ENCODE results near the gene INPP5D. TPM values are rescaled to one million over a fixed set of nuclear protein-coding genes. Genes with fewer than 3 reads are reported as not detected.

Gene INPP5D
- total RNA-seq, 1 donor, result under 0.01 TPM

DNA sequence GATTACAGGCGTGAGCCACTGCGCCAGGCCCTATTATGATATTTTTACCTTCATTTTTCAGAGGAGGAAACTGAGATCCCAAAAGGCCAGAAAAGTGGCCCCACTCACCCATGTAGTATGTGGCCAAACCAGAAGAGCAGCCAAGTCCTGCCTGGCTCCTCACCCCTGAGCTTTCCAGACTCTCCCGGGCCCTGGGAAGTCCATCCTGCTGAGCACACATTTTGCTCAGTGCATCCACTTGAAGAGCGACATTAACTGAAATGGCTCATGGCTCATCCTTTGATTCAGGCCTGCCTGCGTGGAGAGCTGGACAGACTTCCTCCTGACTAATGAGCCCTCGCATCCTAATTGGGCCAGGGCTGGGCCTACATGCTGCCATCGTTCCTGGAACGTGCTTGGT lies 37.6 kb upstream of the INPP5D start:
- Histone ChIP-seq H3K79me2 (ENCODE audit: insufficient read depth, low read length) (no peaks in the 10 kb centered on the region), H3K36me3 (ENCODE audit: insufficient read depth, low read length) (no peaks in the 10 kb centered on the region), H3K27me3 (ENCODE audit: insufficient read depth, low read length) (no peaks in the 10 kb centered on the region), H2AFZ (ENCODE audit: low read length) (no peak overlapping the region), H3K27ac (ENCODE audit: low read depth, low read length) (no peak overlapping the region), H3K4me3 (ENCODE audit: insufficient read depth, low read length) (no peak overlapping the region), H3K9me3 (ENCODE audit: low read depth, low read length) (no peaks in the 10 kb centered on the region), H4K20me1 (ENCODE audit: insufficient read depth, low read length) (no peaks in the 10 kb centered on the region), H3K4me1 (ENCODE audit: insufficient read depth, low read length) (peaks cover 15% of the 10 kb centered on the region), H3K4me2 (ENCODE audit: insufficient read depth, low read length) (no peak overlapping the region)
- no peak for TF ChIP-seq CTCF (IDR thresholded peaks at IDR 0.05; ENCODE audit: extremely low read depth, low read depth, low read length)
- DNase-seq (ENCODE audit: insufficient read length, low spot score, missing footprints), result no peak

GRCh38 chr2:233023007-233023760 lies 37.0 kb upstream of the INPP5D start:
- Histone ChIP-seq H4K20me1 (ENCODE audit: insufficient read depth, low read length) (no peaks in the 10 kb centered on the region), H3K36me3 (ENCODE audit: insufficient read depth, low read length) (no peaks in the 10 kb centered on the region), H3K27ac (ENCODE audit: low read depth, low read length) (no peak overlapping the region), H3K9me3 (ENCODE audit: low read depth, low read length) (no peaks in the 10 kb centered on the region), H3K4me1 (ENCODE audit: insufficient read depth, low read length) (peaks cover 15% of the 10 kb centered on the region), H3K4me3 (ENCODE audit: insufficient read depth, low read length) (no peak overlapping the region), H2AFZ (ENCODE audit: low read length) (no peak overlapping the region), H3K4me2 (ENCODE audit: insufficient read depth, low read length) (no peak overlapping the region), H3K79me2 (ENCODE audit: insufficient read depth, low read length) (no peaks in the 10 kb centered on the region), H3K27me3 (ENCODE audit: insufficient read depth, low read length) (no peaks in the 10 kb centered on the region)
- TF ChIP-seq CTCF (IDR thresholded peaks at IDR 0.05; ENCODE audit: extremely low read depth, low read depth, low read length), result no peak
- no peak for DNase-seq (ENCODE audit: insufficient read length, low spot score, missing footprints)

GRCh38 chr2:233023761-233024410 lies 36.3 kb upstream of the INPP5D start:
- no peak for DNase-seq (ENCODE audit: insufficient read length, low spot score, missing footprints)
- Histone ChIP-seq H3K79me2 (ENCODE audit: insufficient read depth, low read length) (no peaks in the 10 kb centered on the region), H3K9me3 (ENCODE audit: low read depth, low read length) (no peaks in the 10 kb centered on the region), H3K27me3 (ENCODE audit: insufficient read depth, low read length) (no peaks in the 10 kb centered on the region), H3K4me3 (ENCODE audit: insufficient read depth, low read length) (no peak overlapping the region), H3K4me1 (ENCODE audit: insufficient read depth, low read length) (peaks cover 15% of the 10 kb centered on the region), H3K36me3 (ENCODE audit: insufficient read depth, low read length) (no peaks in the 10 kb centered on the region), H2AFZ (ENCODE audit: low read length) (no peak overlapping the region), H3K4me2 (ENCODE audit: insufficient read depth, low read length) (no peak overlapping the region), H3K27ac (ENCODE audit: low read depth, low read length) (no peak overlapping the region), H4K20me1 (ENCODE audit: insufficient read depth, low read length) (no peaks in the 10 kb centered on the region)
- TF ChIP-seq CTCF (IDR thresholded peaks at IDR 0.05; ENCODE audit: extremely low read depth, low read depth, low read length), result no peak

DNA sequence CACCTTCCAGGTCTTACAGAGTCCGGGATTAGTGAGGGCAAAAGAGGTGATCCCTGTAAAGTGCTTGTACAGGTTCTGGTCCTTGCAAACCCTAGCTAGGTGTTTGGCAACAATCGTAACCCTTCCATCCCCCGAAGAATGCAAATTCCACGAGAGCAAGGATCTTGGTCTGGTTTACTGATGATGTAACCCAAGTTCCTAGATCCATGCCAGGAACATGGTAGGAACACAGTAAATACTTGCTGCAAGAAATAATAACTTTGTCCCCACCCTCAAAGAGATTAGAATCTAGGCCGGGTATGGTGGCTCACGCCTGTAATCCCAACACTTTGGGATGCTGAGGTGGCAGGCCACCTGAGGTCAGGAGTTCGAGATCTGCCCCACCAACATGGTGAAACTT lies 34.4 kb upstream of the INPP5D start:
- Histone ChIP-seq H4K20me1 (ENCODE audit: insufficient read depth, low read length) (no peaks in the 10 kb centered on the region), H3K9me3 (ENCODE audit: low read depth, low read length) (no peaks in the 10 kb centered on the region), H3K4me2 (ENCODE audit: insufficient read depth, low read length) (no peak overlapping the region), H2AFZ (ENCODE audit: low read length) (no peak overlapping the region), H3K27ac (ENCODE audit: low read depth, low read length) (no peak overlapping the region), H3K4me1 (ENCODE audit: insufficient read depth, low read length) (peaks cover 19% of the 10 kb centered on the region), H3K4me3 (ENCODE audit: insufficient read depth, low read length) (no peak overlapping the region), H3K79me2 (ENCODE audit: insufficient read depth, low read length) (no peaks in the 10 kb centered on the region), H3K36me3 (ENCODE audit: insufficient read depth, low read length) (no peaks in the 10 kb centered on the region), H3K27me3 (ENCODE audit: insufficient read depth, low read length) (no peaks in the 10 kb centered on the region)
- no peak for TF ChIP-seq CTCF (IDR thresholded peaks at IDR 0.05; ENCODE audit: extremely low read depth, low read depth, low read length)
- no peak for DNase-seq (ENCODE audit: insufficient read length, low spot score, missing footprints)
